Measurements from ENCODE around the gene MAN2C1.
"Not testable (repeated sequence)": the region's sequence is repeated elsewhere in the genome, so short reads cannot be mapped to it uniquely, and the experiment has no call there.

DNA sequence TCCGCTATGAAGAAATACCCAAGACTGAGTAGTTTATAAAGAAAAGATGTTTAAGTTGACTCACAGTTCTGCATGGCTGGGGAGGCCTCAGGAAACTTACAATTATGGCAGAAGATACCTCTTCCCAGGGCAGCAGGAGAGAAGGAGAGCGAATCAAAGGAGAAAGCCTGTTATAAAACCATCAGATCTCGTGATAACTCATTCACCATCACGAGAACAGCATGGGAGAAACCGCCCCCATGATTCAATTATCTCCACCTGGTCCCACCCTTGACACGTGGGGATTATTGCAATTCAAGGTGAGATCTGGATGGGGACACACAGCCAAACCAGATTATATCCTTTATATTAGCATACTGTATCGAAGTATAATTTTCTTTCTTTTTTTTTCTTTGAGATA, 36.3 kb downstream of the MAN2C1 start:
- TF ChIP-seq, protein P1, sequence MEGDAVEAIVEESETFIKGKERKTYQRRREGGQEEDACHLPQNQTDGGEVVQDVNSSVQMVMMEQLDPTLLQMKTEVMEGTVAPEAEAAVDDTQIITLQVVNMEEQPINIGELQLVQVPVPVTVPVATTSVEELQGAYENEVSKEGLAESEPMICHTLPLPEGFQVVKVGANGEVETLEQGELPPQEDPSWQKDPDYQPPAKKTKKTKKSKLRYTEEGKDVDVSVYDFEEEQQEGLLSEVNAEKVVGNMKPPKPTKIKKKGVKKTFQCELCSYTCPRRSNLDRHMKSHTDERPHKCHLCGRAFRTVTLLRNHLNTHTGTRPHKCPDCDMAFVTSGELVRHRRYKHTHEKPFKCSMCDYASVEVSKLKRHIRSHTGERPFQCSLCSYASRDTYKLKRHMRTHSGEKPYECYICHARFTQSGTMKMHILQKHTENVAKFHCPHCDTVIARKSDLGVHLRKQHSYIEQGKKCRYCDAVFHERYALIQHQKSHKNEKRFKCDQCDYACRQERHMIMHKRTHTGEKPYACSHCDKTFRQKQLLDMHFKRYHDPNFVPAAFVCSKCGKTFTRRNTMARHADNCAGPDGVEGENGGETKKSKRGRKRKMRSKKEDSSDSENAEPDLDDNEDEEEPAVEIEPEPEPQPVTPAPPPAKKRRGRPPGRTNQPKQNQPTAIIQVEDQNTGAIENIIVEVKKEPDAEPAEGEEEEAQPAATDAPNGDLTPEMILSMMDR (IDR thresholded peaks at IDR 0.05; ENCODE audit: low read length), result not testable (repeated sequence)
- not testable (repeated sequence) for TF ChIP-seq EZH2 (optimal IDR thresholded peaks at IDR 0.05; ENCODE audit: low read depth, low read length); EZH2phosphoT487 (IDR thresholded peaks at IDR 0.05; ENCODE audit: low read length)
